HG02970 (cell line): ENCODE results near the gene RPL35.

Source experiments
- ATAC-seq: cut with Tn5 transposase; IDR thresholded peaks from one replicate; pipeline ENCODE4 v1.9.1; 2021; ENCODE audit warnings: mild to moderate bottlenecking, moderate library complexity, moderate number of reproducible peaks; ENCODE audit not compliant: unreplicated experiment, low FRiP score

RPL35 gene

GRCh38 chr9:124828489-124829333 is 33.0 kb downstream of the RPL35 start:
- no peak for ATAC-seq

GRCh38 chr9:124820698-124821623 is 40.8 kb downstream of the RPL35 start:
- ATAC-seq, result no peak

GRCh38 chr9:124818431-124819281 is 43.1 kb downstream of the RPL35 start:
- no peak for ATAC-seq

- no peak for ATAC-seq
Measured at GRCh38 chr9:124815601-124816000, 46.2 kb downstream of the RPL35 start.

GRCh38 chr9:124814164-124814535 is 47.6 kb downstream of the RPL35 start:
- no peak for ATAC-seq

- ATAC-seq, result no peak
Measured at GRCh38 chr9:124813501-124814163, 48.1 kb downstream of the RPL35 start.

GRCh38 chr9:124813041-124813440 is 48.7 kb downstream of the RPL35 start:
- no peak for ATAC-seq

- no peak for ATAC-seq
Measured at GRCh38 chr9:124812441-124812876, 49.3 kb downstream of the RPL35 start.

- no peak for ATAC-seq
Measured at GRCh38 chr9:124810663-124811355, 50.9 kb downstream of the RPL35 start.

- no peak for ATAC-seq
Measured at GRCh38 chr9:124809741-124810500, 51.8 kb downstream of the RPL35 start.

GRCh38 chr9:124809211-124809610 is 52.5 kb downstream of the RPL35 start:
- no peak for ATAC-seq

- ATAC-seq, result no peak
Measured at GRCh38 chr9:124808246-124808956, 53.4 kb downstream of the RPL35 start.
